ENCODE measurements around the gene KCTD16. TPM values are rescaled to one million over a fixed set of nuclear protein-coding genes. Genes with fewer than 3 reads are reported as not detected.

The KCTD16 gene
- total RNA-seq, 4 donors from 2014 or later: 0.12 to 2.4 (median 0.26) TPM; not detected in 1

- no peaks in the 10 kb centered on the region for H3K36me3 ChIP-seq
- H3K4me1 ChIP-seq: no peaks in the 10 kb centered on the region
- H3K27me3 ChIP-seq: no peaks in the 10 kb centered on the region
- no peak for TF ChIP-seq CTCF (IDR thresholded peaks at IDR 0.05)
- TF ChIP-seq POLR2A (IDR thresholded peaks at IDR 0.05): no peak
- intact Hi-C loops (cut with DNase I; ENCODE audit: low total_unique reads): no loop called here
- no peak overlapping the region for H3K4me3 ChIP-seq
- no peak for DNase-seq
- no peaks in the 10 kb centered on the region for H3K9me3 ChIP-seq
- no peak overlapping the region for H3K27ac ChIP-seq
These were observed 27.9 kb upstream of the KCTD16 start for GRCh38 chr5:144142824-144143162.

GRCh38 chr5:144143625-144144024 is 27.0 kb upstream of the KCTD16 start:
- H3K4me1 ChIP-seq: no peaks in the 10 kb centered on the region
- TF ChIP-seq CTCF (IDR thresholded peaks at IDR 0.05): no peak
- no peak for TF ChIP-seq POLR2A (IDR thresholded peaks at IDR 0.05)
- no peaks in the 10 kb centered on the region for H3K27me3 ChIP-seq
- H3K4me3 ChIP-seq: no peak overlapping the region
- H3K36me3 ChIP-seq: no peaks in the 10 kb centered on the region
- no peaks in the 10 kb centered on the region for H3K9me3 ChIP-seq
- no peak overlapping the region for H3K27ac ChIP-seq
- intact Hi-C loops (cut with DNase I; ENCODE audit: low total_unique reads): no loop called here
- no peak for DNase-seq

GRCh38 chr5:144144956-144145751 is 25.5 kb upstream of the KCTD16 start:
- no peaks in the 10 kb centered on the region for H3K9me3 ChIP-seq
- H3K27me3 ChIP-seq: no peaks in the 10 kb centered on the region
- H3K27ac ChIP-seq: peak overlapping the region in 1 of 2 donors; percentile 62
- no peak for DNase-seq
- H3K4me1 ChIP-seq: no peaks in the 10 kb centered on the region
- TF ChIP-seq POLR2A (IDR thresholded peaks at IDR 0.05) (no peak), CTCF (IDR thresholded peaks at IDR 0.05) (no peak)
- H3K36me3 ChIP-seq: no peaks in the 10 kb centered on the region
- H3K4me3 ChIP-seq: no peak overlapping the region
- intact Hi-C loops (cut with DNase I; ENCODE audit: low total_unique reads): no loop called here

GRCh38 chr5:144151026-144151425 is 19.6 kb upstream of the KCTD16 start:
- no peaks in the 10 kb centered on the region for H3K36me3 ChIP-seq
- no peaks in the 10 kb centered on the region for H3K27me3 ChIP-seq
- no peak for DNase-seq
- H3K27ac ChIP-seq: no peak overlapping the region
- intact Hi-C loops (cut with DNase I; ENCODE audit: low total_unique reads): no loop called here
- H3K4me1 ChIP-seq: no peaks in the 10 kb centered on the region
- no peak overlapping the region for H3K4me3 ChIP-seq
- TF ChIP-seq POLR2A (IDR thresholded peaks at IDR 0.05) (no peak), CTCF (IDR thresholded peaks at IDR 0.05) (no peak)
- no peaks in the 10 kb centered on the region for H3K9me3 ChIP-seq

- no peak for TF ChIP-seq POLR2A (IDR thresholded peaks at IDR 0.05)
- no peak for TF ChIP-seq CTCF (IDR thresholded peaks at IDR 0.05)
- H3K4me3 ChIP-seq: no peak overlapping the region
- H3K36me3 ChIP-seq: no peaks in the 10 kb centered on the region
- no peaks in the 10 kb centered on the region for H3K4me1 ChIP-seq
- no peak for DNase-seq
- no peaks in the 10 kb centered on the region for H3K9me3 ChIP-seq
- H3K27ac ChIP-seq: no peak overlapping the region
- H3K27me3 ChIP-seq: no peaks in the 10 kb centered on the region
- intact Hi-C loops (cut with DNase I; ENCODE audit: low total_unique reads): no loop called here
These were observed 13.9 kb upstream of the KCTD16 start for GRCh38 chr5:144156767-144157171.

Measured in uterus (tissue), 4 donors.